Mesodermal cell (in vitro differentiated cells): ENCODE data around the gene MUC5AC.

Experiments used
- H3K27ac ChIP-seq: 2 replicates; pipeline ENCODE4 v1.7.0; 2013; ENCODE audit warnings: mild to moderate bottlenecking, low read depth, low read length, moderate library complexity; ENCODE audit not compliant: severe bottlenecking
- H3K36me3 ChIP-seq: 2 replicates; pipeline ENCODE4 v1.7.1; 2013; ENCODE audit warnings: mild to moderate bottlenecking, low read length, moderate library complexity; ENCODE audit not compliant: control insufficient read depth, insufficient read depth
- H3K4me1 ChIP-seq: one replicate; pipeline ENCODE4 v1.7.1; 2013; ENCODE audit warnings: mild to moderate bottlenecking, low read length; ENCODE audit not compliant: insufficient read depth, control insufficient read depth, poor library complexity, severe bottlenecking
- H3K4me3 ChIP-seq: 2 replicates; pipeline ENCODE4 v1.7.0; 2013; ENCODE audit warnings: low read length, control low read depth, mild to moderate bottlenecking; ENCODE audit not compliant: insufficient read depth, poor library complexity, severe bottlenecking; ENCODE audit errors: extremely low read depth
- H3K9me3 ChIP-seq: 2 replicates; pipeline ENCODE4 v1.7.1; 2013; ENCODE audit warnings: mild to moderate bottlenecking, low read length, moderate library complexity; ENCODE audit not compliant: control insufficient read depth
- WGBS, 2 experiments: methylation state at CpG; one replicate each; pipeline ENCODE4 v1.1.5; 2013; ENCODE audit warnings: missing lambda C conversion rate in 2 of 2; ENCODE audit not compliant: insufficient coverage in 2 of 2; 5-methylcytosine and 5-hydroxymethylcytosine counted together

The MUC5AC gene

DNA sequence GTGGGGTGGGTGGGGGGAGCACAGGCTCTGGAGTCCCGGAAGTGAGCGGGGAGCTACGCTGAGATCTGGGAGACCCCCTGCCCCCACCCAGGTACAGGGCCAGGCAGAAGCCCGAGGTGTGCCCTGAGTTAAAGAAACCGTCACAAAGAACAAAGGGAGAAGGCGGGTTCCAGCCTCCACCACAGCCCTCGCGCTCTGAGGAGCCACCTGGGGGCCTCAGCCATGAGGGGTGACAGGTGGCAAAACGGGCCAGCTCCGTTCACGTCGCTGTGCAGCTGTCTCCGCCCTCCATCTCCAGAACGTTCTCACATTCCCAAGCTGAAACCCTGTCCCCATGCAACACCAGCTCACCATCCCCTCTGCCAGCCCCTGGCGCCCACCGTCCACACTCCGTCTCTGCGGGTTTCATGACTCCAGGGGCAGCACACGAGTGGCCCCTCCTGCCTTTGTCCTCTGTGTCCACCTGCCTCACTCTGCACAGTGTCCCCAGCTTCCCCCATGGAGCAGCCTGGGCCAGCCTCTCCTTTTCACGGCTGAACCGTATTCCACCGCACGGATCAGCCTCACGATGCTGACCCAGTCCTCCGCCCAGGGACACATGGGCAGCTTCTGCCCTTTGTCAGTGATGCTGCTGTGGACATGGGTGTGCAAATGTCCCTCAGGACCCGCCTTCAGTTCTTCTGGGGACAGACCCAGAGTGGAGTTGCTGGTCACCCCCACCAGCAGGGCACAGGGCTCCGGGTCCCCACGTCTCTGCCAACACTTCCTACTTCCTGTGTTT is 63.4 kb downstream of the MUC5AC start:
- H3K27ac ChIP-seq: no peak overlapping the region
- WGBS, 2 experiments: 84 to 85% methylated on average over 21 to 25 of the region's 28 CpGs
- no peak overlapping the region for H3K4me3 ChIP-seq
- no peaks in the 10 kb centered on the region for H3K4me1 ChIP-seq
- H3K9me3 ChIP-seq: no peaks in the 10 kb centered on the region
- no peaks in the 10 kb centered on the region for H3K36me3 ChIP-seq

DNA sequence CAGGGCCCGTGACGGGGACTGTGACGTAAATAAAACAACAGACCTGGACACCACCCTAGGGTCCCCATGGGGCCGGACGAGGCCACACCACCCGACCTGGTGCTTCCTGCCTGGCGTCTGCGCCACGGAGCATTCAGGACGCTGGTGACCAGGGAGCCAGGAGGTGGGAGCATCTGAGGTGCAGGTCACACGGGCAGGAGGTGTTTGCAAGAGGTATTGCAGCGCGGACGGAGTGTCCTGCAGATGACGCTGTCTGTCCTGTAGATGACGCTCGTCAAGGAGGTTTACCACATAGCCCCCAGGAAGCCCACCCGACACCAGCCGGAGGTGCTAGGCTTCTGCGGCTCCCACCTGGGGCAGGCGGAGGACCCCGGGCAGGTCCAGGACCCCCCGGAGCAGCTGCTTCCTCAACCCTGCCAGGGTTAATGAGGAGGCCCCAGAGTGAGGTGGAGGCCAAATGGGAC is 64.1 kb downstream of the MUC5AC start:
- Histone ChIP-seq H3K4me3 (no peak overlapping the region), H3K27ac (no peak overlapping the region), H3K9me3 (no peaks in the 10 kb centered on the region), H3K4me1 (no peaks in the 10 kb centered on the region), H3K36me3 (no peaks in the 10 kb centered on the region)
- WGBS, 2 experiments: 93 to 95% methylated on average over 21 to 23 of the region's 23 CpGs

DNA sequence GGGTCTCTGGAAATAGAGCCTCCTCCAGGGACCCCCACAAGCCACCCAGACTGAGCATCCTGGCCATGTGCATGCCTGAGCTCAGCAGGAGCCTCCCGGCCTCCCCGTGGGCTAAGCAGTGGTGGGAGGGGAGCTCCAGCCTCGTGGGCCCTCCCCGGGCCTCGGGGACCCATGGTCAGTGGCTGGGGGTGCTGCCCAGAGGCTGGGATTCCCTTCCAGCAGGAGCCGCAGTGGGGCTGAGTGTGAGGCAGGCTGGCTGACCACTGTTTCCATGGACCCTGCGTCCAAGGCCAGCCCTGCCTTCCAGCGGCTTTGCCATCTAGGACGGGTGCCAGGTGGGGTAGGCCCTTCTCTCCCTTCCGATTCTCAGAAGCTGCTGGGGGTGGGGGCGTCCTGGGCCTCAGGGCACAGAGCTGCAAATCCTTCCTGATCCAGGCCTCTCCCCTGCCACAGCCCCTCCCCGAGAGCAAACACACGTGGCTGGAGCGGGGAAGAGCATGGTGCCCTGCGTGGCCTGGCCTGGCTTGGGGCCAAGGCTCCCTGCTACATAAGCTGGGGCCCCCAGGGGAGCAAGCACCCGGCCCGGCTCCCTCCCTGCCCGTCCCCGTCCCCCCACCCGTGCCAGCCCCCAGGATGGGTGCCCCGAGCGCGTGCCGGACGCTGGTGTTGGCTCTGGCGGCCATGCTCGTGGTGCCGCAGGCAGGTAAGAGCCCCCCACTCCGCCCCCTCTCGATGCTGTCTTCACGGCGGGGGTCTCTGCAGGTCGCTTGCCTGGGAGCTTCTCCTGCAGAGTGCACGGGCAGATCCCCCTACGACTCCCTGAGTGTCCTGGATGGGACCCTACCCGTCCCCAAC is 65.0 kb downstream of the MUC5AC start, which contains the start of gene MUC5B:
Gene MUC5B (plus strand): TSS at position 576 of the 855 bp plus-strand sequence. CDS start 58 bp downstream, at position 634.
- no peaks in the 10 kb centered on the region for H3K36me3 ChIP-seq
- WGBS, 2 experiments: 93 to 94% methylated on average over 25 to 34 of the region's 36 CpGs

DNA sequence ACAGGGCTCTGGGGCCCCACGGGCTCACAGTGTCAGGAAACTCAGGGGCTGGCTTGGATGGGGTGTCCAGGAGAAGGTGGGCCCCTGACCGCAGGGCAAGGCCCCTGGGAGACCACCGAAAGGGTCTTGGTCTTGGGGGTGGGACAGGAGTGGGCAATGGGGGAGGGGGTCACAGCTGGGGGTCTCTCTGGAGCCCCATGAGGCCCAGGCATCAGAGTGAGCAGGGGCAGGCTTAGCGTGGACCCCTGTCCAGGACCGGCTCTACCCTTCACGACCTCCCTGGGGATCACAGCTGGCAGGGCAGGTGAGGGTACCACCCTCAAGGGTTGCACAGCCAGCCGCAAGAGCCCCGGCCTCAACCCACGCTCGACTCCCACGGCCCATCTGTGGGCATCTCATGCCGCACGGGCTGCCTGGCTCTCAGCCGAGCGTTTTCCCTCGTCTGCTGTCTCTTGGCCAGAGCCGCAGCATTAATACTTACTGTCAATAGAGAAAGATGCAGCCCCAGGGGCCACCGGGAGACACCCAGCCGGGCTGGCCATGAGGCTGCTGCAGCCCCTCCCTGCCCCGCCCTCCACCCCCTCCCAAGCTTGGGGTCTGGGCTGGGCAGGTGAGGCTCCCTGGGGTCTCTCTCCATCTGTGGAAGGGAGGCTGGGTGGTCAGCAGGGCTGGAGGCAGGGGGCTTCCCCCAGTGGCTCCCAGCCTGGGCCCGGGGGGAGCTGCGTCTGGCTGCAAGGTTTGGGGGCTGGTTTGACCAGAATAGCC is 65.8 kb downstream of the MUC5AC start:
- Histone ChIP-seq H3K27ac (no peak overlapping the region), H3K9me3 (no peaks in the 10 kb centered on the region), H3K4me1 (no peaks in the 10 kb centered on the region), H3K4me3 (no peak overlapping the region), H3K36me3 (no peaks in the 10 kb centered on the region)
- WGBS, 2 experiments: 90 to 92% methylated on average over 17 to 18 of the region's 22 CpGs

More for the DNA sequence above, 65.0 kb downstream of the MUC5AC start, which contains the start of gene MUC5B:
- H3K27ac ChIP-seq: no peak within 1 kb of the TSS
- H3K9me3 ChIP-seq: no peaks in the 10 kb centered on the region
- no peaks in the 10 kb centered on the region for H3K4me1 ChIP-seq
- no peak within 1 kb of the TSS for H3K4me3 ChIP-seq

- Histone ChIP-seq H3K9me3 (no peaks in the 10 kb centered on the region), H3K36me3 (no peaks in the 10 kb centered on the region), H3K27ac (no peak overlapping the region), H3K4me1 (no peaks in the 10 kb centered on the region), H3K4me3 (no peak overlapping the region)
- 80 to 88% methylated on average over 6 of the region's 7 CpGs for WGBS, 2 experiments
Observed at GRCh38 chr11:1224111-1224490, 66.3 kb downstream of the MUC5AC start.

- no peaks in the 10 kb centered on the region for H3K9me3 ChIP-seq
- no peaks in the 10 kb centered on the region for H3K36me3 ChIP-seq
- H3K4me1 ChIP-seq: no peaks in the 10 kb centered on the region
- H3K4me3 ChIP-seq: no peak overlapping the region
- 81 to 83% methylated on average over 20 to 22 of the region's 27 CpGs for WGBS, 2 experiments
- no peak overlapping the region for H3K27ac ChIP-seq
Observed at GRCh38 chr11:1224491-1225385, 67.0 kb downstream of the MUC5AC start.

DNA sequence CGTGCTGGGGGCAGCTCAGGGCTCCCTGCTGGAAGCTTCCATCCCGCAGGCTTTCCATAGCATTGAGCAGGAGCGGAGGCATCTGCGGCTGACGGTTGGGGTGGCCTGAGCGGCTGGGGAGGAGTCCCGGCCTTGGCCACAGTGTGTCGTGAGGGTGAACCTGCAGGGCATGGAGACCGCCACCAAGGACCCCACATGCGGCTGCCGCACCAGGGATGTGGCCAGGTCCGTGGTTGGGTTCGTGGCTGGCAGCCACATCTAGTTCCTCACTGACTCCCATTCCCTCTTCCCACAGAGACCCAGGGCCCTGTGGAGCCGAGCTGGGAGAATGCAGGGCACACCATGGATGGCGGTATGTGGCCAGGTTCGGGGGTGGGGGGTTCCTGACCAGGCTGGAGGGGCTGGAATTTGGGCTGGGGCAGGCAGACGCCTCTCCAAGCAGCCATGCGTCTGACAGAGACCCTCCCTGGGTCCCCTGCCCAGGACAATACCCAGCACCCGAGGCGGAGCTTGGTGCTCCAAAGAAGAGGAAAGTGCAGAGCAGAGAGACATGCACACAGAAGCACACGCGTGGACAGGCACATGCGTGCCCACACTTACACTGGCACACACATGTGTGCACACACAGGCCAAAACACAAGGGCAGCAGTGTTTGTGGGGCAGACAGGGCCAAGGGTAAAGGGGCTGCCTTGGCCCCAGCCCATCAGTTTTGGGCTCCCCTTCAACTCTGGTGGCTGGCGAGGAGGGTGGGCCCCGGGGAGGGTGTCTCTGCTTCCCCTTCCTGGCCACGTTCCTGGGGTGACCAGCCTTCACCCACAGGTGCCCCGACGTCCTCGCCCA is 67.9 kb downstream of the MUC5AC start:
- Histone ChIP-seq H3K36me3 (no peaks in the 10 kb centered on the region), H3K27ac (no peak overlapping the region), H3K4me3 (no peak overlapping the region), H3K9me3 (no peaks in the 10 kb centered on the region), H3K4me1 (no peaks in the 10 kb centered on the region)
- 93% methylated on average over 21 to 28 of the region's 29 CpGs for WGBS, 2 experiments

DNA sequence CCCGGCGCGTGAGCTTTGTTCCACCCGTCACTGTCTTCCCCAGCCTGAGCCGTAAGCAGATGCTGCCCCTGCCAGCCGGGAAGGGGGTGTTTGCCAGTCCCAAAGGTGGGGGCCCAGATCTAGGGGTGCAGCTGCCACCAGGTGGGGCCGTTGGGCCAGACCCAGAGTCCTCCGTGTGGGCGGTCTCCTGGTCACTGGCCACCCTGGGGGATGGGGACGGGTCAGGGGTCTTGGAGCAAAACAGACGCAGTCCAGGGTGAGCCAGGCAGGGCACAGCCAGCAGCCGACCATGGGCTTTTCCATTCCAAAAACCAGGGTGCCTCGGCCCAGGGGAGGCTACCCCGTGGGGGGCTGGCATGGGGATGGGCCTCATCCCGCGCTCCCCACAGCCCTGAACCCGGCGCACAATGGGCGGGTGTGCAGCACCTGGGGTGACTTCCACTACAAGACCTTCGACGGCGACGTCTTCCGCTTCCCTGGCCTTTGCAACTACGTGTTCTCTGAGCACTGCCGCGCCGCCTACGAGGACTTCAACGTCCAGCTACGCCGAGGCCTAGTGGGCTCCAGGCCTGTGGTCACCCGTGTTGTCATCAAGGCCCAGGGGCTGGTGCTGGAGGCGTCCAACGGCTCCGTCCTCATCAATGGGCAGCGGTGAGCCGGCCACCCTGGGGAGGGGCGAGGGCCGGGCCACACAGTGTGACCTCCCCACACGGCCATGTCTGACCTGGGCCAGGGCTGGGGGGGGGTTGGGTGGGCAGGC is 68.7 kb downstream of the MUC5AC start:
- Histone ChIP-seq H3K9me3 (no peaks in the 10 kb centered on the region), H3K36me3 (no peaks in the 10 kb centered on the region), H3K4me3 (no peak overlapping the region), H3K27ac (no peak overlapping the region), H3K4me1 (no peaks in the 10 kb centered on the region)
- 90 to 95% methylated on average over 37 to 41 of the region's 41 CpGs for WGBS, 2 experiments
